GM06990 (cell line): ENCODE measurements around the gene CCT3.

ENCODE experiments used
- DNase-seq: peaks from one replicate; pipeline ENCODE4 v3.0.0-alpha.2; 2011; ENCODE audit not compliant: insufficient read length; ENCODE audit errors: extremely low read depth
- H3K27me3 ChIP-seq: replicated peaks from 2 replicates; pipeline ENCODE4 v1.6.0; 2011; ENCODE audit warnings: low read length; ENCODE audit not compliant: control insufficient read depth, insufficient read depth
- H3K36me3 ChIP-seq: 2 replicates; pipeline ENCODE4 v1.5.1; 2011; ENCODE audit warnings: low read length; ENCODE audit not compliant: control insufficient read depth, insufficient read depth
- H3K4me3 ChIP-seq: replicated peaks from 2 replicates; pipeline ENCODE4 v1.5.1; 2011; ENCODE audit warnings: low read depth, mild to moderate bottlenecking, control low read depth, low read length
- CTCF ChIP-seq: IDR thresholded peaks from 2 replicates; pipeline ENCODE4 v1.5.1; 2011; ENCODE audit warnings: low read length, control low read depth, mild to moderate bottlenecking, inconsistent platforms; ENCODE audit not compliant: insufficient read depth, poor library complexity, severe bottlenecking

CCT3 gene

GRCh38 chr1:156260896-156261295 lies 77.2 kb downstream of the CCT3 start:
- TF ChIP-seq CTCF = no peak
- Histone ChIP-seq H3K36me3 (peaks cover 53% of the 10 kb centered on the region), H3K4me3 (no peak overlapping the region), H3K27me3 (no peaks in the 10 kb centered on the region)
- no peak for DNase-seq

GRCh38 chr1:156259805-156260204 lies 78.3 kb downstream of the CCT3 start:
- no peak for DNase-seq
- no peak overlapping the region for H3K4me3 ChIP-seq
- peak; percentile 11 for TF ChIP-seq CTCF
- peaks cover 47% of the 10 kb centered on the region for H3K36me3 ChIP-seq
- no peaks in the 10 kb centered on the region for H3K27me3 ChIP-seq
